HG02885 (cell line): ENCODE measurements around the gene MYOCD.

Experiments
- ATAC-seq: cut with Tn5 transposase; IDR thresholded peaks from one replicate; pipeline ENCODE4 v1.9.1; 2021; ENCODE audit warnings: mild to moderate bottlenecking; ENCODE audit not compliant: unreplicated experiment, poor library complexity

Gene MYOCD

GRCh38 chr17:12706070-12706469, 40.4 kb downstream of the MYOCD start:
- no peak for ATAC-seq

GRCh38 chr17:12709063-12709462, 43.4 kb downstream of the MYOCD start:
- no peak for ATAC-seq

- no peak for ATAC-seq
These were observed 46.7 kb downstream of the MYOCD start for GRCh38 chr17:12712415-12712814.

GRCh38 chr17:12712941-12713340, 47.3 kb downstream of the MYOCD start:
- no peak for ATAC-seq

- ATAC-seq = no peak
These were observed 54.3 kb downstream of the MYOCD start for GRCh38 chr17:12719948-12720347.

- no peak for ATAC-seq
These were observed 55.9 kb downstream of the MYOCD start for GRCh38 chr17:12721581-12721980.

GRCh38 chr17:12722282-12722681, 56.6 kb downstream of the MYOCD start:
- ATAC-seq = no peak

GRCh38 chr17:12726131-12726530, 60.4 kb downstream of the MYOCD start:
- ATAC-seq = no peak

- no peak for ATAC-seq
These were observed 61.5 kb downstream of the MYOCD start for GRCh38 chr17:12727076-12727760.

- ATAC-seq = no peak
These were observed 62.2 kb downstream of the MYOCD start for GRCh38 chr17:12727881-12728280.

GRCh38 chr17:12729086-12729485, 63.4 kb downstream of the MYOCD start:
- no peak for ATAC-seq

- ATAC-seq = no peak
These were observed 64.7 kb downstream of the MYOCD start for GRCh38 chr17:12730421-12730820.

GRCh38 chr17:12730931-12731521, 65.3 kb downstream of the MYOCD start:
- ATAC-seq = no peak

GRCh38 chr17:12731839-12732238, 66.1 kb downstream of the MYOCD start:
- no peak for ATAC-seq

GRCh38 chr17:12732366-12732765, 66.7 kb downstream of the MYOCD start:
- ATAC-seq = no peak

- ATAC-seq = no peak
These were observed 69.2 kb downstream of the MYOCD start for GRCh38 chr17:12734926-12735325.

- no peak for ATAC-seq
These were observed 69.8 kb downstream of the MYOCD start for GRCh38 chr17:12735517-12735916.

GRCh38 chr17:12736526-12736925, 70.8 kb downstream of the MYOCD start:
- ATAC-seq = no peak

- ATAC-seq = no peak
These were observed 72.2 kb downstream of the MYOCD start for GRCh38 chr17:12737740-12738469.

GRCh38 chr17:12738624-12739023, 72.9 kb downstream of the MYOCD start:
- ATAC-seq = no peak

GRCh38 chr17:12739500-12739899, 73.8 kb downstream of the MYOCD start:
- no peak for ATAC-seq

- ATAC-seq = no peak
These were observed 77.4 kb downstream of the MYOCD start for GRCh38 chr17:12743046-12743445.
